SK-N-SH (cell line): ENCODE measurements around the gene GPC5.

Experiments
- CTCF ChIP-seq: fragments of 200-600 bp; sonication (generic); IDR thresholded peaks from 2 replicates; pipeline ENCODE4 v1.6.1; 2017; ENCODE audit warnings: antibody characterized with exemption, mild to moderate bottlenecking, moderate library complexity
- EZH2phosphoT487 ChIP-seq: fragments of 200-600 bp; sonication (generic); IDR thresholded peaks from 2 replicates; pipeline ENCODE4 v1.6.1; 2017; ENCODE audit warnings: low read depth, mixed run types, mild to moderate bottlenecking, antibody characterized with exemption, moderate library complexity, borderline replicate concordance
- GABPA ChIP-seq: IDR thresholded peaks from 2 replicates; pipeline ENCODE4 v1.4.0; 2012; ENCODE audit warnings: low read depth, mild to moderate bottlenecking
- MAX ChIP-seq: IDR thresholded peaks from 2 replicates; pipeline ENCODE4 v1.4.0; 2012; ENCODE audit warnings: low read depth
- PBX3 ChIP-seq: IDR thresholded peaks from 2 replicates; pipeline ENCODE4; 2012
- SMC3 ChIP-seq: IDR thresholded peaks from 2 replicates; pipeline ENCODE4 v1.6.1; 2012; ENCODE audit warnings: low read depth, low read length, improper control_type of control experiment
- USF1 ChIP-seq: IDR thresholded peaks from 2 replicates; pipeline ENCODE4 v1.4.0; 2012; ENCODE audit warnings: low read depth, borderline replicate concordance
- YY1 ChIP-seq: IDR thresholded peaks from 2 replicates; pipeline ENCODE4 v1.4.0; 2012; ENCODE audit warnings: low read depth, mild to moderate bottlenecking

GRCh38 chr13:92658293-92658692, 1259.9 kb downstream of the GPC5 start:
- TF ChIP-seq EZH2phosphoT487 (no peak), USF1 (no peak), PBX3 (no peak), MAX (no peak), CTCF (no peak), SMC3 (no peak), GABPA (no peak), YY1 (no peak)
